ENCODE results near the gene APBA2. TPM values are rescaled to one million over a fixed set of nuclear protein-coding genes. Genes with fewer than 3 reads are reported as not detected.

APBA2 gene
- total RNA-seq, 4 donors from 2014 or later: 1.3 to 7.0 (median 2.4) TPM

DNA sequence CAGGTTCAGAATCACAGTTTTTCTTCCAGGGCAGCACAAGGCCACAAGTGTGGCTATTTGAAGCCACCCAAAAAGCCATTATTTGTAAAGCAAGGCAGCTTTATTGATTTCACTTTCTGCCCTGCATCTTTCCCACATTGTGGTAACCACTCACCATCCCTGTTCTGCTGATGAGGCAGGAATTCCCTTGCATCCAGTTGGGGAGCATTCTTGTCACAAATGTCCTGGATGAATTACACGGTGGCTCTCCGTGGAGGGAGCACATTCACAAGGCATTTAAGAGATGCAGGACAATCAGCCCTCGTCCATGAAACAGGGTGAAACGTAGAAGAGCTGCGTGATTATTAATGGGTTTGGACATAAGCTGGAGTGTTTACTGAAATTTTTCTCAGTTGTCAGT is 111.2 kb downstream of the APBA2 start:
- WGBS: 88% methylated on average over 5 of the region's 5 CpGs
- no peak for DNase-seq (ENCODE audit: low spot score in 2 of 2)

DNA sequence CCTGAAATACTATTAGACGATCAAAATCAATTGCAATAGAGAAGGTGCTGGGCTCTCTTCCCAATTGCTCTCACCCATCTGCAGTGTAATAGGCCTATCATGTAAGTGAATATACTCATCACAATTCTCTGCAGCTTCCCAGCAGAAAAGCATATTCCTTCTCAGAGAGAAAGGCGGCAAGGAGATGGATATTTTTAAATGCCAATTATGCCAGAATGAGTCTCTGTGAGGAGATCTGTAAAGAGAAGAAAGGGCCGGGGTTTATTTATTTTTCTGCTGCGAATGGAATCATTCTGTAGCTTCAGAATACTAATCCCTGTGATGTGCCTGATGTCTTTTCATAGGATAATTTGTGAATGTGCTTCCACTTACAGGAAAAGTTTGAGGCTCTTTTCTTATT is 112.0 kb downstream of the APBA2 start:
- WGBS: 91% methylated on average over 4 of the region's 4 CpGs
- TF ChIP-seq POLR2AphosphoS5 (IDR thresholded peaks at IDR 0.05): no peak
- TF ChIP-seq, protein P1, sequence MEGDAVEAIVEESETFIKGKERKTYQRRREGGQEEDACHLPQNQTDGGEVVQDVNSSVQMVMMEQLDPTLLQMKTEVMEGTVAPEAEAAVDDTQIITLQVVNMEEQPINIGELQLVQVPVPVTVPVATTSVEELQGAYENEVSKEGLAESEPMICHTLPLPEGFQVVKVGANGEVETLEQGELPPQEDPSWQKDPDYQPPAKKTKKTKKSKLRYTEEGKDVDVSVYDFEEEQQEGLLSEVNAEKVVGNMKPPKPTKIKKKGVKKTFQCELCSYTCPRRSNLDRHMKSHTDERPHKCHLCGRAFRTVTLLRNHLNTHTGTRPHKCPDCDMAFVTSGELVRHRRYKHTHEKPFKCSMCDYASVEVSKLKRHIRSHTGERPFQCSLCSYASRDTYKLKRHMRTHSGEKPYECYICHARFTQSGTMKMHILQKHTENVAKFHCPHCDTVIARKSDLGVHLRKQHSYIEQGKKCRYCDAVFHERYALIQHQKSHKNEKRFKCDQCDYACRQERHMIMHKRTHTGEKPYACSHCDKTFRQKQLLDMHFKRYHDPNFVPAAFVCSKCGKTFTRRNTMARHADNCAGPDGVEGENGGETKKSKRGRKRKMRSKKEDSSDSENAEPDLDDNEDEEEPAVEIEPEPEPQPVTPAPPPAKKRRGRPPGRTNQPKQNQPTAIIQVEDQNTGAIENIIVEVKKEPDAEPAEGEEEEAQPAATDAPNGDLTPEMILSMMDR (IDR thresholded peaks at IDR 0.05): no peak
- TF ChIP-seq POLR2A (IDR thresholded peaks at IDR 0.05): no peak
- no peak for TF ChIP-seq EP300 (IDR thresholded peaks at IDR 0.05)

More for the DNA sequence above, 111.2 kb downstream of the APBA2 start:
- no peak overlapping the region for H3K27ac ChIP-seq
- TF ChIP-seq, protein P1 (IDR thresholded peaks at IDR 0.05): no peak
- TF ChIP-seq POLR2AphosphoS5 (IDR thresholded peaks at IDR 0.05): no peak
- H3K36me3 ChIP-seq: no peaks in the 10 kb centered on the region
- no peaks in the 10 kb centered on the region for H3K4me1 ChIP-seq
- H3K27me3 ChIP-seq: no peaks in the 10 kb centered on the region
- H3K9me3 ChIP-seq: no peaks in the 10 kb centered on the region
- H3K4me3 ChIP-seq: no peak overlapping the region

DNA sequence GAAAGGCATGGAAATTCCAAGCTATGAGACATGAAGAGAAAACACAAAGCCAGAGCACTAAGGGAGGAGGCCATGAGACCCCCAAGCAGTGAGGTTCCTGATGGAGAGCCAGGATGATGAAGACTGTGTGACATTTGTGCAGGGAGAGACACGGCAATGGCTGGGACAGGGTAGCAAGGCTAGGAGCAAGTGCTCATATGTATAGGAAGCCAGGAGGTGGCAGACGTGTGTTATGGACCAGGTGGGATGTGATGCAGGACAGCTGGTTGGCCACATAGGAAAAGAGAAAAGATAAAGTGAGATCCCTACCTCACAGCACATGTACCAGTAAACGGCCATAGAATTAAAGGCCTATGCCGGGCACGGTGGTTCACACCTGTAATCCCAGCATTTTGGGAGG is 112.7 kb downstream of the APBA2 start:
- Histone ChIP-seq H3K27ac (no peak overlapping the region), H3K4me3 (no peak overlapping the region), H3K4me1 (no peaks in the 10 kb centered on the region), H3K9me3 (no peaks in the 10 kb centered on the region), H3K36me3 (no peaks in the 10 kb centered on the region), H3K27me3 (no peaks in the 10 kb centered on the region)
- DNase-seq (ENCODE audit: low spot score in 2 of 2): no peak
- TF ChIP-seq EP300 (IDR thresholded peaks at IDR 0.05) (no peak), POLR2A (IDR thresholded peaks at IDR 0.05) (no peak), POLR2AphosphoS5 (IDR thresholded peaks at IDR 0.05) (no peak)
- TF ChIP-seq, protein P1 (IDR thresholded peaks at IDR 0.05): no peak
- WGBS: 93% methylated on average over 5 of the region's 5 CpGs

More for the DNA sequence above, 112.0 kb downstream of the APBA2 start:
- Histone ChIP-seq H3K27ac (no peak overlapping the region), H3K36me3 (no peaks in the 10 kb centered on the region), H3K4me3 (no peak overlapping the region), H3K27me3 (no peaks in the 10 kb centered on the region), H3K4me1 (no peaks in the 10 kb centered on the region), H3K9me3 (no peaks in the 10 kb centered on the region)
- DNase-seq (ENCODE audit: low spot score in 2 of 2): no peak

DNA sequence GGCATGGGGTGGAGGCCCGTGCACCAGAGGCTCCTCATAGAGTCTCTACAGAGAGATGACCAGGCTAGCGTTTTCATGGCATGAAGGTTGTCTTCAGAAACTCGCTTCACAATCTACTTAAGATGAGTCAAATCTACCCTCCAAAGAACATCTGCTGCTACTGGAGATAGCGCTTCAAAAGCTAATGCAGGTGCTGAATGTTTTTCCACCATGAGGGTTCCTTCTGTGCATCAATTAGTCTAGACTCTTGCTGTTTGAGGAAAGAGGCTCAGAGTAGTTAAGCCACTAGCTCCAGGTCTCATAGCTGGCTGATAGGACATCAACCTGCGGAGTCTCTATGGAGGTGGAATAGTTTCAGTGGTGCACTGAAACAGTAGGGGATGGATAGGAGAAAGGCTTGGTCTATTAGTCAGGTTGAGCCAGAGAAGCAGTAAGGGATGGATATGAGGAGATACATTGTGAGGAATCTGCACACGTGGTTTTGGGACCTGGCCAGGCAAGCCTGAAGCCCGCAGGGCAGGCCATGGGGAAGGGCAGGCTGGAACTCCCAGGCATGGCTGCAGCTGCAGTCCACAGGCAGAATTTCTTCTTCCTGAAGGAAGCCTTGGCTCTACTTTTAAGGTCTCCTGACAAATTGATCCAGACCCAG is 117.5 kb downstream of the APBA2 start:
- 77% methylated on average over 7 of the region's 7 CpGs for WGBS

DNA sequence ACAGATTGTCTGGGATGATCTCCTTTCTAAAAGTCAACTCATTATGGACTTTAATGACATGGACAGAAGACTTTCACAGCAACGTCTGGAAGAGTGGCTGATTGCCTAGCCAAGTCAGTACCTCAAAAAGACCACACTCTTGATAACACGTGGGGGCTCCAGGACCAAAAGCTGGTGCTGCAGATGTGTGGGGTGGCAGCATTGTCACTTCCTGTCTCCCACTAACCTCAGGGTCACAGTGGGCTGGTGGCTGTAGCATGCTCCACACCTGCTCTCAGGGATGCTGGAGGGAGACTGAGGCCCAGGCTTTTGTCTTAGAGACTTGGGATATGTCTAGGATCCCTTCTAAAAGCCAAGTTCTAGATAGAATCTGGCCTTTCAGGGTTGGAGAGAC is 118.1 kb downstream of the APBA2 start:
- TF ChIP-seq, protein P1 (IDR thresholded peaks at IDR 0.05): no peak
- TF ChIP-seq EP300 (IDR thresholded peaks at IDR 0.05) (no peak), POLR2AphosphoS5 (IDR thresholded peaks at IDR 0.05) (no peak), POLR2A (IDR thresholded peaks at IDR 0.05) (no peak)
- no peak for DNase-seq (ENCODE audit: low spot score in 2 of 2)
- Histone ChIP-seq H3K27me3 (no peaks in the 10 kb centered on the region), H3K27ac (no peak overlapping the region), H3K4me3 (no peak overlapping the region), H3K36me3 (no peaks in the 10 kb centered on the region), H3K4me1 (no peaks in the 10 kb centered on the region), H3K9me3 (no peaks in the 10 kb centered on the region)
- 83% methylated on average over 2 of the region's 2 CpGs for WGBS

More for the DNA sequence above, 117.5 kb downstream of the APBA2 start:
- H3K9me3 ChIP-seq: no peaks in the 10 kb centered on the region
- H3K27ac ChIP-seq: no peak overlapping the region
- TF ChIP-seq EP300 (IDR thresholded peaks at IDR 0.05) (no peak), POLR2A (IDR thresholded peaks at IDR 0.05) (no peak), POLR2AphosphoS5 (IDR thresholded peaks at IDR 0.05) (no peak)
- no peaks in the 10 kb centered on the region for H3K4me1 ChIP-seq
- no peak overlapping the region for H3K4me3 ChIP-seq
- DNase-seq (ENCODE audit: low spot score in 2 of 2): no peak
- H3K36me3 ChIP-seq: no peaks in the 10 kb centered on the region
- H3K27me3 ChIP-seq: no peaks in the 10 kb centered on the region

DNA sequence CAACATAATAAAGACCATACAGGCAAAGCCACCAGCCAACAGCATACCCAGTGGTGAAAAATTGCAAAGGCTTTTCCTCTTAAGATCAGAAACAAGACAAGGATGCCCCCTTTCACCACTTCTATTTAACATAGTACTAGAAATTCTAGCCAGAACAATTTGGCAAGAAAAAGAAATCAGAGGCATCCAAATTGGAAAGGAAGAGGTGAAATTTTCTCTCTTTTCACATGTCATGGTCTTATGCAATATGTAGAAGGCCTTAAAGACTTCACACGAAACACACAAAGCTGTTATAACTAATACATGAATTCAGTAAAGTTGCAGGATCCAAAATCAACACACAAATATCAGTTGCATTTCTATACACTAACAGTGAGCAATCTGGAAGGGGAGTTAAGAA is 120.2 kb downstream of the APBA2 start:
- H3K4me3 ChIP-seq: no peak overlapping the region
- WGBS: 81% methylated on average over 1 of the region's 1 CpG
- TF ChIP-seq, protein P1 (IDR thresholded peaks at IDR 0.05): no peak
- TF ChIP-seq EP300 (IDR thresholded peaks at IDR 0.05): no peak

More for the DNA sequence above, 120.2 kb downstream of the APBA2 start:
- Histone ChIP-seq H3K27me3 (no peaks in the 10 kb centered on the region), H3K36me3 (no peaks in the 10 kb centered on the region), H3K27ac (no peak overlapping the region), H3K4me1 (no peaks in the 10 kb centered on the region), H3K9me3 (no peaks in the 10 kb centered on the region)
- no peak for DNase-seq (ENCODE audit: low spot score in 2 of 2)
